ENCODE measurements around the gene TGM6.
"Not testable (repeated sequence)": the region's sequence is repeated elsewhere in the genome, so short reads cannot be mapped to it uniquely, and the experiment has no call there.

The TGM6 gene

GRCh38 chr20:2400290-2400689 lies 19.6 kb downstream of the TGM6 start:
- DNase-seq, result no peak

GRCh38 chr20:2401527-2401926 lies 20.8 kb downstream of the TGM6 start:
- DNase-seq, result no peak

- no peak for DNase-seq
Observed at GRCh38 chr20:2402271-2402980, 21.7 kb downstream of the TGM6 start.

- no peak for DNase-seq
Observed at GRCh38 chr20:2403291-2404052, 22.8 kb downstream of the TGM6 start.

GRCh38 chr20:2405693-2406065 lies 25.0 kb downstream of the TGM6 start:
- no peak for DNase-seq

- not testable (repeated sequence) for DNase-seq
Observed at GRCh38 chr20:2407355-2407754, 26.7 kb downstream of the TGM6 start.

- no peak for DNase-seq
Observed at GRCh38 chr20:2408111-2408510, 27.4 kb downstream of the TGM6 start.

- no peak for DNase-seq
Observed at GRCh38 chr20:2416541-2417212, 36.0 kb downstream of the TGM6 start.

- no peak for DNase-seq
Observed at GRCh38 chr20:2417213-2417541, 36.5 kb downstream of the TGM6 start.

GRCh38 chr20:2418388-2418787 lies 37.7 kb downstream of the TGM6 start:
- DNase-seq, result no peak

GRCh38 chr20:2420510-2420909 lies 39.8 kb downstream of the TGM6 start:
- no peak for DNase-seq

- no peak for DNase-seq
Observed at GRCh38 chr20:2421247-2421646, 40.5 kb downstream of the TGM6 start.

GRCh38 chr20:2429051-2429450 lies 48.4 kb downstream of the TGM6 start:
- no peak for DNase-seq

- DNase-seq, result no peak
Observed at GRCh38 chr20:2430538-2430937, 49.8 kb downstream of the TGM6 start.

GRCh38 chr20:2431185-2431584 lies 50.5 kb downstream of the TGM6 start:
- DNase-seq, result no peak

- no peak for DNase-seq
Observed at GRCh38 chr20:2446845-2447244, 66.1 kb downstream of the TGM6 start.

- DNase-seq, result no peak
Observed at GRCh38 chr20:2449386-2449785, 68.7 kb downstream of the TGM6 start.

- no peak for DNase-seq
Observed at GRCh38 chr20:2451422-2451821, 70.7 kb downstream of the TGM6 start.

- peak; percentile 81 for DNase-seq
Observed at GRCh38 chr20:2451939-2452732, 71.4 kb downstream of the TGM6 start.

GRCh38 chr20:2453792-2454191 lies 73.1 kb downstream of the TGM6 start:
- DNase-seq, result no peak

GRCh38 chr20:2455771-2456497 lies 75.2 kb downstream of the TGM6 start:
- DNase-seq, result no peak

GRCh38 chr20:2458919-2459499 lies 78.3 kb downstream of the TGM6 start:
- no peak for DNase-seq

Measured in activated T-cell treated with anti-CD3 and anti-CD28 coated beads, Interleukin-2, amount 50 U/mL, for 48 hours (primary cell).